ENCODE data around the gene ACRV1.

The ACRV1 gene

GRCh38 chr11:125679837-125680236 is 810 bp downstream of the ACRV1 start:
- H3K4me3 ChIP-seq (ENCODE audit: low read depth, low read length) = no peak overlapping the region
- TF ChIP-seq CTCF (IDR thresholded peaks at IDR 0.05; ENCODE audit: borderline replicate concordance, insufficient read depth, low read depth, low read length) = no peak

GRCh38 chr11:125679397-125679796 is 1.2 kb downstream of the ACRV1 start:
- TF ChIP-seq CTCF (IDR thresholded peaks at IDR 0.05; ENCODE audit: borderline replicate concordance, insufficient read depth, low read depth, low read length) = no peak
- H3K4me3 ChIP-seq (ENCODE audit: low read depth, low read length) = no peak overlapping the region

- TF ChIP-seq CTCF (IDR thresholded peaks at IDR 0.05; ENCODE audit: borderline replicate concordance, insufficient read depth, low read depth, low read length) = no peak
- H3K4me3 ChIP-seq (ENCODE audit: low read depth, low read length) = no peak overlapping the region
Measured at GRCh38 chr11:125675196-125675595, 5.5 kb downstream of the ACRV1 start.

- no peak overlapping the region for H3K4me3 ChIP-seq (ENCODE audit: low read depth, low read length)
- no peak for TF ChIP-seq CTCF (IDR thresholded peaks at IDR 0.05; ENCODE audit: borderline replicate concordance, insufficient read depth, low read depth, low read length)
Measured at GRCh38 chr11:125674210-125674609, 6.4 kb downstream of the ACRV1 start.

GRCh38 chr11:125671561-125671960 is 9.1 kb downstream of the ACRV1 start:
- no peak for TF ChIP-seq CTCF (IDR thresholded peaks at IDR 0.05; ENCODE audit: borderline replicate concordance, insufficient read depth, low read depth, low read length)
- no peak overlapping the region for H3K4me3 ChIP-seq (ENCODE audit: low read depth, low read length)

GRCh38 chr11:125670172-125670571 is 10.5 kb downstream of the ACRV1 start:
- H3K4me3 ChIP-seq (ENCODE audit: low read depth, low read length) = no peak overlapping the region
- no peak for TF ChIP-seq CTCF (IDR thresholded peaks at IDR 0.05; ENCODE audit: borderline replicate concordance, insufficient read depth, low read depth, low read length)

GRCh38 chr11:125667151-125667550 is 13.5 kb downstream of the ACRV1 start:
- TF ChIP-seq CTCF (IDR thresholded peaks at IDR 0.05; ENCODE audit: borderline replicate concordance, insufficient read depth, low read depth, low read length) = no peak
- no peak overlapping the region for H3K4me3 ChIP-seq (ENCODE audit: low read depth, low read length)
